Muscle of back (tissue), 11 donors: ENCODE measurements around the gene KCNJ1. TPM values are rescaled to one million over a fixed set of nuclear protein-coding genes. Genes with fewer than 3 reads are reported as not detected.

Experiments
- DNase-seq, 3 donors: peaks; one replicate each; pipeline versions ENCODE4 v3.0.0 to v3.0.0-alpha.2; 2013
- polyA plus RNA-seq, 10 donors: library from polyadenylated mRNA; unstranded; fragments of 120-200 nt; gene quantifications; one replicate each; pipeline ENCODE4 v1.2.1, GENCODE V29; 2013; ENCODE audit not compliant: insufficient read length in 10 of 10

The KCNJ1 gene
- polyA plus RNA-seq, 10 donors, result 0.07 to 0.55 (median 0.23) TPM; not detected in 2

DNA sequence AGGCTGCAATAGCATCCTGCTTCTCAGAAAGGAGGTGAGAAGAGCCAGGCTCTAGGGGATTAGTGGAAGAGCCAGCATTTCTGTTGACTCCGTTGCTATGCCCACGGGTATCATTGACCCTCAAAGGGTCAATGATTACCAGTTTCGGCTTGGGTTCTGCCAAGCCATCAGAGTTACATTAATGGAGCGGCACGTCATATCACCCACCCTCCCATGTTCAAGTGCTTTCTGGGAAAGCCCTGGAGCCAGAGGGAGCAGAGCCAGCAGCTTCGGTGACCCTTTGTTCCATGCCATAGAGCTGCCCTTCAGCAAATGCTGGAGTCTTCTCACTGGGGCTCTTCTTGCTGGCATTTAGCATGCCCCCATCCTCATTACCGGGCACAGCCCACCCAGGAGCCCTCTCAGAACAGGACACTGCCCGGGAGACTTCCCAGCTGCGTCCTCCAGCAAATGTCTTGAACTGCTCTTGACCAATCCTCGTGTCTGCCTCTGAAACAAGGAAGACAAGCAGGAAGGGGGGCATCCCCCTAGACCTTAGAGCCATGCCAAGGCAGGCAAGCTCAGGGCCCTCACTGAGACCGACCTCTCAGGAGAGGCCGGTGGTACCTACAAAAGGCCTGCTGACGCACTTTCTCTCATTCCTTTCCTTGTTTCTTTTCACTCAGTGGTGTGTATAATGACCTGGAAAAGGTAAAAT, 14.6 kb downstream of the KCNJ1 start:
- DNase-seq, result no peak

DNA sequence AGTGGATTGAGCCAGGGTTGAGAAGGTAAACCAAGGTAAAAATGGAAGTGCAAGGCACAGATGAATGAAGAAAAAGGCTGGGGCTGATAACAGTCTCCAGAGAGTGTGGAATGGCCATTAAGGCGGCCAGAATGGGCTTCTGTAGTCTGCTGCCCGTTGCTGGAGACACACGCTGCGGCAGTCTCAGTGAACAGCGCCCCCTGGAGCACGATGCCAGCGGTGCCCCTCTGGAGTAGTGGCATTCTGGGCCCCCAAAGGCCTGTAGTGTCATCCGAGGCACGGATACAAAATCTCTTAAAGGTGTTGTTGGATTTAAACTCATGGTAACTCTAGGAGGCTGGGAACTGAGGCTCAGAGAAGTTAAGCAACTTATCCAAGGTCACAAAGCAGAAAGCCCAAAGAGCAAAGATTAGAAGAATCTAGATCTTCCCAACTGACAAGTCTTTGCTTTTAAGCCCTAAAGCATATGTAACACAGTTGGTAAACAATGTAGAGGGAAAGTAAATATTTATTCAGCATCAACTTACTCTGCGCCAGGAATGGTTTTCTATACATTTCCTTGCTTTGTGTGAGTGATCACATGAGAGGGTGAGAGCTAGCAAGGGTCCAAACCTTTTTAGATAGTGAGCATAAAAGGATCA, 18.2 kb downstream of the KCNJ1 start:
- DNase-seq, result peak in 1 of 3 donors; percentile 25

DNA sequence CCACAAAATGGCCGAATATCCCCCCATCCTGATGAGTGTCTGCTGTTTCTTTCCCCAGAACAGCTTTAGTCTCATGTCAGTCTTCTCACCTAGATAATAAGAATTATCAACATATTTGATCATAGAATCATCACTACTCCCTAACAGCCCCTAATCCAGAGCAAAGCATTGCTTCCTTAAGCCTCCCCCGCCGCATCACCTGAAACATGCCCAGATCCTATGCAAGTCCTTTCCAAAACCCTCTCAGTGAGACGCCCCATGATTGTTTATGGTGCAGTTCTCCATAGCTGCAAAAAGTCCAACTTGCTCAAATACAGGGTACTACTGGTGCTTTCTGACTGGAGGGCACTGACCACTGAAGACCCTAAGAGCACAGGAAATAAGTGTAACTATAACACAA, 20.1 kb downstream of the KCNJ1 start:
- DNase-seq, result no peak

DNA sequence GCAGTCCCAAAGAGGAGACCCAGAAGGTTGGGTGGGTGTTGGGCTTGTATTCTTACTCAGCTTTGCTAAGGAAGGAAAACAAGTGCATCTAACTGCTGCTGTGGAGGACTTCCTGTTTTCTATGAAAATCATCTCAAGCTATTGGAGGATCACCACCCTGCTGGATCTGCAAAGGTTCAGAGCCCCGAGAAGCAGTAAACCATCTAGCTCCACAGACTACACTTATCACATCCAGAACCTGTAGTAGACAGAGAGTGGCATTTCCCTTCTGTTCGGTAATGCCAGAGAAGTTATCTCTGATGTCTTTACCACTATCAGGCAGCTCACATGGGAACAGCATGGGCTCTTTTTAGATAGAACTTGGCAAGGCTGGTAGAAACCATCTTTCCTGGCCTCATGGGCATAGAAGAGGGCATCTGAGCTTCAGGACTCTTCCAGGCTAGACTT, 21.7 kb downstream of the KCNJ1 start:
- DNase-seq, result no peak

DNA sequence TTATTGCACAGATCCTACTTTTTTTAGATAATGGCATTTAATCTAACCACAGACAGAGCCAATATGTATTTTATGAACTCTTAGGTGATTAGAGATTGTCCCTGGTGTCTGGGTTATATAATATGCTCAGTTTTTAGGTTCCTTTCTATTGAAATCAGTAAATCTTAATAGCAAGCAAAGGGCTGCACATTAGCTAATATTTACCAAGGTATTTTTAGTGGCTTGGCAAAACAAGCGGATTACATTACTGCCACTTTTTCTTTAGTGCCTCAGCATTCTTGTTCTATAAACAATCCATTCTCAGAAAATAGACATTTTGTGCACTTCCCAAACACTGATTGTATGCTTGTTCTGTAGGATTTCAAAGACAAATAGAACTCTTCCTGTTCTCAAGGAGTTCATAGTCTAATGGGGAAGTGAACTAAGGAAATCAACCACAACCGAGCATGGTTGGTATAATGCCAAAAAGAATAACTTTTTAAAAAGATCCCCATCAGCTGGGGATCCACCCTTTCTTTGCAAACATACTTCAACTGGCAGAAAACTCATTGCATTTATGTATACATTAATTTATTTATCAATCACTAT, 23.8 kb downstream of the KCNJ1 start:
- DNase-seq, result no peak

DNA sequence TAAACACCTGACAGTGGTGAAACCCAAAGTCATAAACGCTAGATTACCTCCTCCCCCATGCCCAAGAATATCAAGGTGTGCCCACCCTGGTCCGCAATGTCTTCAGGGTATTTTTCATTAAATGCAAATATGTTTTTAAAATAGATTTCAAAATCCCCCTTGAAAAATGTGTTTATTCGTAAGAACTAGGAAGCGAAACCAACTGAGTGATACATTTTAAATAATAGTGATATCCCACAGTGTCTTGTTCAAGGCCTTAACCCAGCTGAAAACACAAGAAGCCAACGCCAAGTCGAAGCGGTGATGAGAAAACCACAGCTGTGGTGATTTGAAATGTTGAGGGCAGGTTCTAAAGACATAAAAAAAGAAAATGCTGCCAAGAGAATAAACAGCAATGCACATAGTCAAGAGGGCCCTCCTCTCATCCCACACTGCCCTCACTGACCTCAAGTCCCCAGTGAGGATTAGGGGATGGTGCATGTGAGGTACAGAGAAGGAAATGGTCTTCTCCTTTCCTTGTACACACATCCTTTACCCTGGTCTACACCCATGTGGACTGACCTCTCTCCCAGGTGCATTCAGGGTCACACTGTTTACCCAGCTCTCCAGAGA, 25.5 kb downstream of the KCNJ1 start:
- DNase-seq, result no peak

DNA sequence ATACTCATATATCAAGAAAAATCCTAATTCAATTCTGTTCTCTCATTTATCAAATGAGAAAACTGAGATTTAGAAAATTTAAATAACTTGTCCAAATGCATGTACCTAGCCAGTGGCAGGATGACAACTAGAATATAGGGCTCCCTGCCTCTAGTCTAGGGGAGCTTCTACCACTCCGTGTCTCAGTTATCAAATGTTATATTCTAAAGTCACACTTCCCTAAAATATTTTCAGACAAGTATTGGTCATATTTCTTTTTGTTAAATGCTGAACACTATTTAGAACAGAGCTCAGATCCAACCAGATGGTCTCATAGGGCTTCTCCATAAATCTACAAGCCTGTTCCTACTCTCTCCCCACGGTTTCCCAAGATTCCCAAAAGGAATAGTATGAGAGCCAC, 26.3 kb downstream of the KCNJ1 start:
- DNase-seq, result no peak

DNA sequence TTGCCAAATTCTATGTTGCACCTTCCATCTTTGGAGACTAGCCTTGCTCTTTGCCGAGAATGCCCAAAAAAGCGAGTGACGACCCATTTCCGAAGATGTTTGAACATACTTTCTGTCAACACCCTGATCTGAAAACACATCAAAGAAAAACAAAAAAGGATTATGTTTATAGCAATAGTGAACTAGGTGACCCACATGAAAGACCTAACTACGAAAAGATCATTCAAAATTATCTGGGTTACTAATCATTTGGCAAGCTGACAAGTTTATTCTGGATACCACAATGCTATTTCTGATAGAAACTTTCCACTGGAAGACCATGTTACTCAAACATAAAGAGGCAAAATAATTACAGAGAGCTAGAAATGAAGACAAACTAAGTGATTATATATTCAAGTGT, 27.0 kb downstream of the KCNJ1 start:
- no peak for DNase-seq

DNA sequence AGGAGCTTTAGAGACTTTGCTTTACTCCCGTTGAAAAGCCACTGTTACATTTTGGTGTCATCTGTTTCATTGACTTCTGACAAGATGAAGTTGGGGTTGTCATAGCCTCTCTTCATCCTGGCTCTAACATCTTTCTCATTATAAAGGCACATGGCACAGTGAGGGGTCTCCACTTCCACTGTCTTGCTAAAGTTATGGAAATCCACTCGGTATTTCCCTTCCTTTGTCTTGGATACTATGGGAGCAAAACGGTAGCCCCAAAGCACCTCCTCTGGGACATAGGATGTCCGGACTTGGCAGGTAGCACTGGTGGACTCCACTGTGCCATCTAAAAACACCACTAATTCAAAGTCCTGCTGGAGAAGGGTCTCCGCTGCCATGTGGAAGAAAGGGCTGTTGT, 28.0 kb downstream of the KCNJ1 start:
- DNase-seq, result no peak

DNA sequence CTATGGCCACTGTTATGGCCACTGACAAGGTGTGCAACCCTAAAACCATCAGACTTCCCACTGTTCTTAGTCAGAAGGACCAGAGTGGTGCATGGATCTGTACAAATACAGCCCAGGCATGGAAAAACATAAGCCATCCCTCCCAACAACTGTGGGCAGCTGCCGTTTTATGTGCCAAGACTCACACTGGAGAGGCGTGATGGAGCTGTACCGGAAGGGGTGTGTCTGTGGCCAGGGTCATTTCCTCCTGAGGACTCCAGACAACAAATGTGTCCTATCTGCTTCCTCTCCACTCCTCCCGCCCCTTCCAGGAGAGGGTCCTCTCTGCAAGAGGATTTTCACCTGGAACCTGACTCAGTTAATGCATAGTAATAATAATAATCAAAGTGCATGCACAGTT, 29.5 kb downstream of the KCNJ1 start:
- DNase-seq, result no peak

DNA sequence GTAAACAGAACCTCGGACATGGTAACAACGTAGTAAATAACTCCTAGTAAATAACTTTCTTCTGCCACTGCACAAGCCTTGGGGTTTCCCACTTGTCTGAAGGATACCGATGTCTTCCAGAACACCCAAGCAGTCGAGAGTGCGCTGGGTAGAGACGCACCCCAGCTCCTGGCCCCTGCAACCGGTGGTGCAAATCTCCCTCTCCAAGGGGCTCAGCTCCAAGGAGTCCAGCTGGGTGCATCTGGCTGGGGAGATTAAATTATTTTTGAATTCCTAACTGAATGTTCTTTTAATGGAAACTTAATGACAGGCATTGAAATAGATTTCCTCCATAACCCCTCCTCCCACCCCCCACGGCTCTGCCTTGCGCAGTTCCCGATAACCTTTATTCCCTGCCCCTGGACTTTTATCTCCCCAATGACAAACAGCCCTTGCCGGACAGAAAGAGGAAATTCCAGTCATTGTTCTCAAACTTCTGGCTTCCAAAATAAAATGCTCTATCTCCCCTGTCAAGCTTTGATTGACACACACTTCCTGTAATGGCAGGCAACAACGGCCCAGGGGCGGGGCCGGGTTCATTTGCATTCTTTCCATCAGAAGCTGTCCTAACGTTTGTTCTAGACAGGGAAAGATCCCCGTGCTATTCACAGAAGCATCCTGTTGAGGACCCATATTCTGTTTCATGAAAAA, 31.2 kb downstream of the KCNJ1 start:
- peak in 1 of 3 donors; percentile 38 for DNase-seq

DNA sequence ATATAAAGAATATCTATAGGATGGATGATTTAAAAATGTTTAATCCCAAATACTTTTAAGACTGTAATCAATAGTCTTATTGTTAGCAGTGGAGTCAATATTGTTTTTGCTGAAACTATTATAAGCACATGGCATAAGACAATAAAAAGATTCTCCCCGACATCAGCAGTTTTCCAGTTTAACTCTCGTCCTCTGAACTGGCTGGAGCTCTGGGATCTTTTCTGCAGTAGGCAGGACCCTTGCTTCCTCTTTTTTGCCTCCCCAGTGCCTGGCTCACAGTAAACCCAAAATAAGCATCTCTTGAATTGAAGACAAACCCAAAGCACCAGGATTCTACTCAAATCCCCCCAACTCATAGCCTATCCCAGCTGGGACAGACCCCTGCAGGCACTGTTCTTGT, 32.9 kb downstream of the KCNJ1 start:
- DNase-seq, result no peak

DNA sequence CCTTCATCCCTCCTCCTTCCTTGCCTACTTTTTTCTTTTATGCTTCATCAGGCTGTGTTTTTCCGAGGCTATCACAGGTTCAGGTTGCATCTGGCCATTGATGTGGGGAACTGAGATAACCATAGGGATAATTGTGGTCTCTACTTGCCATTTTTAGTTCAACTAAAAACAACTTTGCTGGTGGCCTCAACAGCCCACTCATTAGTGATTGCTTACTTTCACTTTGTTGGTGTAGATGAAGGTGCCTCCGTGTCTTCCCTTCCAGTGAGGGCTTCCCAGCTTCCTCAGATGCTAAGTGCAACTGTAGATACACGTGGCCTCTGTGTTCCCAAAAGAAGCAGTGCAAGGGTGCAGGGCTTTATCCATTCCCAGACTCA, 35.0 kb downstream of the KCNJ1 start:
- DNase-seq, result no peak

DNA sequence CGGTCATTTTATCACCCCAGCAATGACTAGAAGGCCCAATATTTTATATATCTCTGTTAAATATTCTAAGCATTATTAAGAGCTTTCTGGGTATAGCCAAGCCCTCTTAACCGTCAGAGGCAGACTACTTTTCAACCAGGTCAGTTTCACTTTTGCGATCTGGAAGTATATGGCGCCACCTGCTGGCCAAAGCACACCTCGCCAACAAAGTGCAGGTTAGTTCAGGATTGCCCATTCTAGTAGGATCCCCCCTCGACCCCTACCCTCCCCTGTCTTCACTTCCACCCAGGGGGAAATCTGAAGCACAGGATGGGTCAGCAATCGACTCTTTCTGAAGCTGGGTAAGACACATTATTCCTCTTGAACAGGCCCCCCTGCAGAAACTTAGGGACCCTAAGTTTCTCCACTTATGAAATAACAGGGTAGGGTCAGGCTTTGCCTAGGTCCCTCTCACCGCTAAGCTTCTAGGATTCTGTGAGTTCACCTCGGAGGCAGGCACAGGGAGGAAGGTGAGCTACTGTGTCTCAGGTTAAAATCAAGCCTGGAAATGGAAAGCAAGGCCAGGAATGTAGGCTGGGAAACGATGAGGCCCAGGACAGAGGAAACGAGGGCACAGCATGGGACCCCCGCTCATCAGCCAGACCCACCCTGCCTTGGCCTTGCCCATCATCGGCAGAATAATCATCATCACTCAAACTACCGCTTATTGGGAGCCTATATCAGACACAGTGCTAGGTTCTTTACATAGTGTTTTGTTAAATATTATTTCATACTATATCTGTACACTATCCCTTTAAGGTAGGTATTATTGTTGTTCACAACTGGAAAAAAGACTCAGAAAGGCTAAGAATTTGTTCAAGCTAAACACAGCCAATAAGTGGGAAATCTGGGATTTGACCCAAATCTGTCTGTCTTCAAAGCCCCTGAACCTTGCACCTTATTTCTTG, 35.6 kb downstream of the KCNJ1 start:
- DNase-seq, result peak; percentile 76 to 89 (median 87)

DNA sequence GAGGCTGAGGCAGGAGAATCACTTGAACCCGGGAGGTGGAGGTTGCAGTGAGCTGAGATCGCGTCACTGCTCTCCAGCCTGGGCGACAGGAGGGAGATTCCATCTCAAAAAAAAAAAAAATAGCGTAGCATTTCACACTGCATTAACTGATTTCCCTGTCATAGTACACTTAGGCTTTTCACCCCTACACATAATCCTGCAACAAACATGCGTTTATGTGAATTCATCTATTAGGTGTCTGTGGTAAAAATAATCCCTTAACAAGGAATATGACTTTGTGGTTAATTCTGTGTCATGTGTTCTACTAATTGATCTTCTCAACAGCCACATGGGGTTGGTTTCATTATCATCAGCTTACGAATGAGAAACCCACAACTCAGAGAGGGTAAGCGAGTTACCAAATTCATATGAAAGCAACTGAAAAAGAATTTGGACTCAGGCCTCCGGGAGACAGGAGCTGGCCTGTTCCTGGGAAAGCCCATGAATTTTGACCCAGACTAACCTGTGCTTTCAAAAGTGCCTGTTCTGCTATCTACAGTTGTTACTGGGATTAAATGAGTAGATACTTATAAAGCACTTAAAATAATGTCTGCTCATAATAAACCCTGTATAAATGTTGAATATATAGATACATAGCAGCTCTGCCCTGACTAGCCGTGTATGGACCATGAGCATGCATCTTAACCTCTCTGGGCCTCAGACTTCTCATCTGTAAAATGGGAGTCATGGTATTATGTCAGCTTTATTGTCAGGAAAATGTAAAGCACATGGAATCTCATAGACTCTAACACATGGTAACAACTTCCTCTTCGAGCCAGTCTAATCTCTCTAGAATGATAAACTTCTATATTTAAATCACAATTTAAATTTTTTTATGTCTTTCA, 36.6 kb downstream of the KCNJ1 start:
- DNase-seq, result no peak

DNA sequence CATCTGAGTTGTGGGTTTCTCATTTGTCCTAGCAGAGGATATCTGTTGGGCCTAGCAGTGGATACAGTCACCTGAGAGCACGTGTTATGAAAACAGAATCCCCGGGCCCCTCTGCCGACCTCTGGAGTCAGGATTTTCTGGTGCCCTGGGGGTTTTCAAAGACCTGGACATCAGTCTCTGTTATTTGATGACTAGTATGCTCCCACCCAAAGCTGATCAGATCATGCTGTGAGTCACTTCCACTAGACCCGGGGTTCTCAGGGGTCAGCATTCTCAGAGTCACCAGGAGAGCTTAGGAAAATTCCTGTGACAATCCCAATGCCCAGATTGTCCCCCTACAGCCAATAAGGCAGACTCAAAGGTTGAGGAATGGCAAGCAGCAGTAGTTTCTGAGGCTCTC, 38.7 kb downstream of the KCNJ1 start:
- DNase-seq, result no peak

DNA sequence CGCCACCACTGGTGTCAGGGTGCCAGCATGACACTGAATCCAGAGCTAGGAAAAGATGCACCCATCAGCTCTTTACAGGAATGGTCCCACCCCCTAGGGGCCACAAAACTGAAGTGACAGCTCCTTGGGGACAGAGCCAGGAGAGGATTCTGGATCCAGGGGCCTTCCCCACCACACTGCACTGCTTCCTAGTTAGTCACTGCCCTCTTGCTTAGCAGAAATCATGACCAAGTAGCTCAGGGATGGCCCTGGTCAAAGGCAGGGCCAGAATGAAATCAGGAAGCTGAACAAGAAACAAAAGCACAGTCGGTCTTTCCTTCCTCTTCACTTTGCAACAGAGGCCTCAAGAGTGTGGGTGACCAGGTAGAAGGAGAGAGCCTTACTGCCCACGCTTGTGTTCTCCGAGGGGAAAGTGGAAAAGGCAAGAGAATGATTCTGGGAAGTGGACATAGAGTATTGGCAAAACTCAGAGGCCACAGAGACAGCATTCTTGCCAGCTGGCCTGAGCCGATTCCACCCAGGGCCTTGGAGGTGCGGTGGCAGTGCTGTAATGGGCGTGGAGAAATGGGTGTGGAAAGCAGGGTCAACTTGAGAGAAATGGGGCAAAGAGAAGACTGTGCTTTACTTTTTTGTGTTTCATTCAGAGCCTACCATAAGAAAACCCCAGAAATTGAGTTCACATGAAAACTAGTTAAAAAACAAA, 39.8 kb downstream of the KCNJ1 start:
- DNase-seq, result peak in 1 of 3 donors; percentile 10

DNA sequence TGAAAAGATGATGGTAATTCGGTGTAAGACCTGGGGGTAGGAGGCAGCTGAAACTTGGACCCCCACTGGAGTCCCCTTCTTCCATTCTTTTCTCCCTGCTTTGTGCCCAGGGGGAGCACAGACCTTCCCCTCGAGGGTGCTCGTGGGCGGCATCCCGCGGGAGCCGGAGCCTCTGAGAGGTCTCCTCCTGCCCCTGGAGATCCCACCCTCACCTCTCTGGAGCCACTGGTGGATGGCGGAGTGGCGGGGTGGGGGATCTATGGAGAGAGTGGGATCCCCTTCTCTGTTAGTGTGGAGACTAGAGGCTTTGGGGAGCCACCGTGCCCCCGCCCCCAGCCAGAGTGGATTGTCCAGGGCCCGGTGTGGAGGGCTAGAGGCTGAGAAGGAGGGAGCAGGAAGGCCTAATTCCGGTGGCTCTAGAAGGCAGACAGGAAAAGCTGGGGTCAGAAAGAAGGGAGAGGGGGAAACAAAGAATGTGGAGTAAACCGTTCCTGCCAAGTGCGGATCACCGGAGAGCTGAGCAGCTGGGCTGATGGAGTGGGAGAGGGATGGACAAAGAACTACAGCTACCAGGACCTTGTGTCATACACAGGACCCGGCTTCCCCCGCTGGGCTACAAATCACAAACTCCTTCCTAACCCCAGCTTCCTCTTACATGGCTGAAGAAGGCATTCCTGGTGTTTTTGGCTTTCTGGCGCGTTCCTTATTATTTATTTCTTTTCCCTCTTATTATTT, 41.9 kb downstream of the KCNJ1 start:
- peak in 1 of 3 donors; percentile 57 for DNase-seq
